T-helper 1 cell treated with Interleukin-12 subunit alpha and Interleukin-12 subunit beta and Interleukin-4 antibody, amounts not matched to agents 30 μg/mL and 1 μg/mL, for 36 hours (primary cell): ENCODE measurements around the gene GUCY1A1.
A peak's percentile ranks its signal among the peaks of the same experiment; 100 is the strongest.

Source experiments
- H3K27ac Mint-ChIP-seq: one replicate; pipeline ENCODE4 v1.8.0; 2021; ENCODE audit warnings: mild to moderate bottlenecking, mixed read lengths
- H3K27me3 Mint-ChIP-seq: one replicate; pipeline ENCODE4 v1.8.0; 2021; ENCODE audit warnings: low read depth, mixed read lengths
- H3K36me3 Mint-ChIP-seq: one replicate; pipeline ENCODE4 v1.8.0; 2021; ENCODE audit warnings: low read depth, mixed read lengths
- H3K4me1 Mint-ChIP-seq: one replicate; pipeline ENCODE4 v1.8.0; 2021; ENCODE audit warnings: low read depth, mixed read lengths
- H3K4me3 Mint-ChIP-seq: one replicate; pipeline ENCODE4 v1.8.0; 2021; ENCODE audit warnings: mild to moderate bottlenecking, moderate library complexity, mixed read lengths
- H3K9me3 Mint-ChIP-seq: one replicate; pipeline ENCODE4 v1.8.0; 2021; ENCODE audit warnings: mixed read lengths

The GUCY1A1 gene, protein sequence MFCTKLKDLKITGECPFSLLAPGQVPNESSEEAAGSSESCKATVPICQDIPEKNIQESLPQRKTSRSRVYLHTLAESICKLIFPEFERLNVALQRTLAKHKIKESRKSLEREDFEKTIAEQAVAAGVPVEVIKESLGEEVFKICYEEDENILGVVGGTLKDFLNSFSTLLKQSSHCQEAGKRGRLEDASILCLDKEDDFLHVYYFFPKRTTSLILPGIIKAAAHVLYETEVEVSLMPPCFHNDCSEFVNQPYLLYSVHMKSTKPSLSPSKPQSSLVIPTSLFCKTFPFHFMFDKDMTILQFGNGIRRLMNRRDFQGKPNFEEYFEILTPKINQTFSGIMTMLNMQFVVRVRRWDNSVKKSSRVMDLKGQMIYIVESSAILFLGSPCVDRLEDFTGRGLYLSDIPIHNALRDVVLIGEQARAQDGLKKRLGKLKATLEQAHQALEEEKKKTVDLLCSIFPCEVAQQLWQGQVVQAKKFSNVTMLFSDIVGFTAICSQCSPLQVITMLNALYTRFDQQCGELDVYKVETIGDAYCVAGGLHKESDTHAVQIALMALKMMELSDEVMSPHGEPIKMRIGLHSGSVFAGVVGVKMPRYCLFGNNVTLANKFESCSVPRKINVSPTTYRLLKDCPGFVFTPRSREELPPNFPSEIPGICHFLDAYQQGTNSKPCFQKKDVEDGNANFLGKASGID

DNA sequence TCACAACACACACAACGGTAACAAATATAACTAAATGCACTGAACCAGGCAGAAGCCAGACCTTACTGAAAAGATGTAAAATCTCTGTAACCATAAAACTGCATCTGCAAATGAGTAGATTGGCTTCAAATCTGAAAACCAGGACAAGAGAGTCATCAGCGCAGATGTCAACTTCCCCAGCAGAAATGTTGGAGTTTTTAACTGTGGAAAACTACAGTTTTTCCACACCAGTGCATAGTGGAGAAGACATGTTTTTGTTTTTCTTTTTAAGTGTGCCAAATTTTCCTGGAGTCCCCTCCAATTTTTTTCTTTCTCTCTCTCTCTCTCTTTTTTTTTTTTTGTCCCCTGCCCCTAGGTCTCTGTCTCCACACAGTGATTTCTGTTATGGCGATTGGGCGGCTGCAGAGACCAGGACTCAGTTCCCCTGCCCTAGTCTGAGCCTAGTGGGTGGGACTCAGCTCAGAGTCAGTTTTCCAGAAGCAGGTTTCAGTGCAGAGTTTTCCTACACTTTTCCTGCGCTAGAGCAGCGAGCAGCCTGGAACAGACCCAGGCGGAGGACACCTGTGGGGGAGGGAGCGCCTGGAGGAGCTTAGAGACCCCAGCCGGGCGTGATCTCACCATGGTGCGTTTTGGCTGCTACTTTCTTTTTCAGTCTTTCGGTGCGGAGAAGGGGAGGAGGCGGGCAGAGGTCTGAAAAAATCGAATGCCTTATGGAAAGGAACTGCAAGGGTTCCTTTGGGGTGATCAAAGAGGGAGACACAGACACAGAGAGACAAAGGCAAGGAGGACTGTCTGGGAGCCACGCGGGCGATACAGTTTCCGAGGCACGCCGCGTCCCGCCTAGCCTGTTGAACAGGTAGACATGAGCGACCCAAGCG, at the start of gene GUCY1A1:
Gene GUCY1A1, plus strand, starts transcription at position 505 of the 878 bp plus-strand sequence. CDS start 30,020 bp downstream, outside the sequence.
- Mint-ChIP-seq H3K27ac (no peak within 1 kb of the TSS), H3K4me1 (peaks cover 7% of the 10 kb centered on the region), H3K27me3 (peaks cover 79% of the 10 kb centered on the region), H3K36me3 (no peaks in the 10 kb centered on the region), H3K4me3 (peak within 1 kb of the TSS; percentile 94), H3K9me3 (no peaks in the 10 kb centered on the region)

DNA sequence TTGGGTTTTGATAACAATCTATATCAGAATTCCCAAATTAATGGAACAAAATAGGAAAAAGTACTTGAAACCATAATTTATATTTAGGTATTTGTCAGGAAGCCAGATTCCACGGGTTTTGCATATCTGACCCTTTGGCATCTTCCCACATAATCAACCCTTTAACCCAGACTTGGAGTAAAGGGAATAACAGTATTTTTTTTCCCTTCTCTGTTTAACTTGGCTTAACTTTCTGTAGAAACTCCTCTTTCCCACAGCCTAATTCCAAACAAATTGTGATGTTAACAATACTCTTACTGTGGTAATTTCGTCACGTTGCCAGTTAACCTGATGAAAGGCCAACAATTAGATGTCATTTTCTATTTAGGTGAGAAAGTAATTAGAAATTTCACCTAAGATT, 49.4 kb upstream of the GUCY1A1 start:
- Mint-ChIP-seq H3K9me3 (no peaks in the 10 kb centered on the region), H3K27me3 (peaks cover 11% of the 10 kb centered on the region), H3K4me1 (no peaks in the 10 kb centered on the region), H3K36me3 (no peaks in the 10 kb centered on the region), H3K27ac (no peak overlapping the region), H3K4me3 (no peak overlapping the region)

DNA sequence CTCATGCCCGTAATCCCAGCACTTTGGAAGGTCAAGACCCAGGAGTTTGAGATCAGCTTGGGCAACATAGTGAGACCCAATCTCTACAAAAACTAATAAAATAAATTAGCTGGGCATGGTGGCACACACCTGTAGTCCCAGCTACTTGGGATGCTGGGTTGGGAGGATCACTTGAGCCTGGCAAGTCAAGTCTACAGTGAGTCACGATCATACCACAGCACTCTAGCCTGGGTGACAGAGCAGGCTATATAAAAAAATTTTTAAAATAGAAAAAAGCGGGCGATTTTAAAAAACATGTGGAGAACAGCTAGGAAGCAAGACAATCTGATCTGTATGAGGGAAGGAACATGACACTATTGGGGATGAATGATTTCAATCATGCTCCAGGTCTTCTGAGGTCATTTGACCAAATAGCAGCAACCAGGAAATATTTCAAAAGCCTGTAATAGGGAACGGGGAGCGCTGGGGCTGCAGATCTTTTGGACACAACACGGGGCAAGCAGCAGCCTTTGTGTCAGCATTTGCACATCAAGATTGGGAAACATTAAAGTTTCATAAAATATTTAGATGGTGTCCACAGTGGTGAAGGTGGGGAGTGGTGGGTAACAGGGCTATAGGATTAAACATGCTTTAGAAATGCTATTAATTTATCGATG, 48.3 kb upstream of the GUCY1A1 start:
- no peaks in the 10 kb centered on the region for H3K36me3 Mint-ChIP-seq
- no peaks in the 10 kb centered on the region for H3K4me1 Mint-ChIP-seq
- no peak overlapping the region for H3K27ac Mint-ChIP-seq
- no peak overlapping the region for H3K4me3 Mint-ChIP-seq
- H3K27me3 Mint-ChIP-seq, result peaks cover 15% of the 10 kb centered on the region
- H3K9me3 Mint-ChIP-seq, result no peaks in the 10 kb centered on the region

DNA sequence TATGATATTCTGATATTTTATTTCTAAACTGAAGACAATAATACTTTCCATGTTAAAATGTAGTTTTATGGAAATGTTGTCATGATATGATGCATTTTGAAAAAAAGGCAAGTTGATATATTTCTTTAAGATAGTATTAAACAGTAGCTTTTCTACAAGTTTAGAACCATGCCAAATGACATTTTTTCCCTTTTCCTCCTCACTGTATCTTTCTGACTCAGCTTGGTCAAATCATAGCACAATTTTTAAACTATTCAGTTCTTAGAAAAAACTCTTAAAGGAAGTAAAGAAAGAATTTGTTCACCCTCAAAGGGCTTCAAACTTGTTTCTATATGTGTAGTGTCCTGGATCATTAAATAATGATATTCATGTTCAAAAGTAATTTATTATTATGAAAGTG, 46.0 kb upstream of the GUCY1A1 start:
- Mint-ChIP-seq H3K27me3 (peaks cover 9% of the 10 kb centered on the region), H3K4me1 (no peaks in the 10 kb centered on the region), H3K36me3 (no peaks in the 10 kb centered on the region)

DNA sequence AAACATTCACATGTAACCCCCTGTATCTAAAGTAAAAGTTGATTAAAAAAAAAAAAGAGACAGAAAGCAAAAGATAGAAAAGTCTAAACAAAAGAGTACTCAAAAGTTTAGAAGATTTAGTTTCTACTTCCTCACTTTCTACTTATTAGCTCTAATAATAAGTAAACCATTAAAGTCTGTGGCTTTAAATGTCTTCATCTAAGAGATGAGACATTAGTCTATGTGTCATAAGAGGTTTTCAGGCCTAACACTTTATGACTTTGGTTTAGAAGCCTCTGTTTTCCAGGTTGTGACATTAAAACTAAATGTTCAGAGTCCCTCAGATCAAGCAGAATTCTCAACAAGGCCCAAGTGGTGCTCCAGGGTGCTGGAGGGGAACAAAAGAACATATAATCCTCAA, 42.2 kb upstream of the GUCY1A1 start:
- Mint-ChIP-seq H3K9me3 (no peaks in the 10 kb centered on the region), H3K4me3 (no peak overlapping the region), H3K27me3 (peaks cover 3% of the 10 kb centered on the region), H3K4me1 (no peaks in the 10 kb centered on the region), H3K27ac (no peak overlapping the region), H3K36me3 (no peaks in the 10 kb centered on the region)

More for the DNA sequence above, 46.0 kb upstream of the GUCY1A1 start:
- no peaks in the 10 kb centered on the region for H3K9me3 Mint-ChIP-seq
- no peak overlapping the region for H3K27ac Mint-ChIP-seq
- no peak overlapping the region for H3K4me3 Mint-ChIP-seq

DNA sequence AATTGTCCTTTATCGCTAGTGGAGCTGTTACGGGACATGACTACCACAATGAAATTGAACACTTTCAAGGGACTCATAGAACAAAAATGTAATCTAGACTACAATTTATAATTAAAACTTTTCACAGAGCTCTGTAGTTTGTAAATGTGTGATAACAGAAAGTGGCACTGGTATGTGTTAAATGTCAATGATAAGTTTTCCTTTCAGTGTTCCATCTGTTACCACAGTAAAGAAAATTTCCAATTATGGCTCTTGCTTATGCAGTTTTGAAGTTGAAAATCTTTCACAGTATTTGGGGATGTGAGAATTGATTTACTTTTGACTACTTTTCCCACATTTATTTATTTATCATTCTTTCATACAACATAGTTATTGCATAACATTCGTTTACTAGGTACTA, 40.1 kb upstream of the GUCY1A1 start:
- peaks cover 3% of the 10 kb centered on the region for H3K27me3 Mint-ChIP-seq
- H3K27ac Mint-ChIP-seq, result no peak overlapping the region
- H3K9me3 Mint-ChIP-seq, result no peaks in the 10 kb centered on the region
- H3K4me1 Mint-ChIP-seq, result peaks cover 2% of the 10 kb centered on the region
- no peak overlapping the region for H3K4me3 Mint-ChIP-seq
- H3K36me3 Mint-ChIP-seq, result no peaks in the 10 kb centered on the region

DNA sequence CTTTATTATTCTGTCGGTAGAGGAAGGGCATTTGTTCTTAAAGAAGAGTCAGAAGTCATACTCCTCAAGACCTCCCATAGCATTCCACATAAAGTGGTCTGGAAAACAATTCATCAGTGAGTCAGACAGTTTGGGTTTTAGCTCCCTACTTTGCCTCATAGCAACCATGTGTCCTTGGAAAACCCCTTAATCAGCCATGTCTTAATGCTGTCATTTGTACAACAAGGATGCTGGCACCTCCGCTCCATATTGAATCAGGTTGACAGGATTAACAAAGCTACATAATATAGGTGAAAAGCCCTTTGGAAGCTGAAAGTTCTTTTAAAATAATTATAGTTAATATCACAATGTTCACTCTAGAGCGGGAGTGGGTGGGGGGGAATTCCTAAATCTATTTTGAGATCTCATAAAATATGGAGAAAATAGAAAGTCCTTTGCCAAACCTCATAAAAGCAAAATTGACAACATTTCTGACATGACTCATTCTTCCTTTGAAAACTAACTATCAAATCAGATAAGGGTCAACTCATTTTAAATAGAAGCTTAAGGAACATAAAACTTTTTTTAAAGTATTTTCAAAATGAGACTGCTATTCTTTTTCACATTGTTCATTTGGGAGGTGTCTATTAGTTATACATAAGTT, 37.3 kb upstream of the GUCY1A1 start:
- H3K9me3 Mint-ChIP-seq, result no peaks in the 10 kb centered on the region
- no peak overlapping the region for H3K4me3 Mint-ChIP-seq
- no peaks in the 10 kb centered on the region for H3K36me3 Mint-ChIP-seq
- no peak overlapping the region for H3K27ac Mint-ChIP-seq
- peaks cover 4% of the 10 kb centered on the region for H3K4me1 Mint-ChIP-seq
- H3K27me3 Mint-ChIP-seq, result no peaks in the 10 kb centered on the region

DNA sequence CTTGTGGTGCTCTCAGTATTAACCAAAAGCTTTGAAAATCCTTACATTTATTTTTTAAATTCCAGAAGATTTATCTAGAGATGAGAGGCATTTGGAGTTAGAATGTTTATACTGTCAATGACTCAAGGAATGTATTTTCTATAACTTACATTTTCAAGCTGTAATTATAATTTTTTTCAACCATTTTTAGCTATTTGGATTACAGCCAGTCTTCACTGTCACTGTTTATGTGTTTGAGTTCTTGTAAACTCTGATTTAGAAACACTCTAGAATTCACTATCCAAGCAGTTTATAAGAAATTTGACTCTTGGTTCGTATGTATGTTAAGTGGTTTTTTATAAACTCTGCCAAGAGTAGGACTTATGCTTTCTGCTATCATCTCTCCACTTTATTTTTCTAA, 36.7 kb upstream of the GUCY1A1 start:
- Mint-ChIP-seq H3K4me3 (no peak overlapping the region), H3K27ac (no peak overlapping the region), H3K36me3 (no peaks in the 10 kb centered on the region), H3K4me1 (peaks cover 4% of the 10 kb centered on the region), H3K27me3 (no peaks in the 10 kb centered on the region), H3K9me3 (no peaks in the 10 kb centered on the region)

DNA sequence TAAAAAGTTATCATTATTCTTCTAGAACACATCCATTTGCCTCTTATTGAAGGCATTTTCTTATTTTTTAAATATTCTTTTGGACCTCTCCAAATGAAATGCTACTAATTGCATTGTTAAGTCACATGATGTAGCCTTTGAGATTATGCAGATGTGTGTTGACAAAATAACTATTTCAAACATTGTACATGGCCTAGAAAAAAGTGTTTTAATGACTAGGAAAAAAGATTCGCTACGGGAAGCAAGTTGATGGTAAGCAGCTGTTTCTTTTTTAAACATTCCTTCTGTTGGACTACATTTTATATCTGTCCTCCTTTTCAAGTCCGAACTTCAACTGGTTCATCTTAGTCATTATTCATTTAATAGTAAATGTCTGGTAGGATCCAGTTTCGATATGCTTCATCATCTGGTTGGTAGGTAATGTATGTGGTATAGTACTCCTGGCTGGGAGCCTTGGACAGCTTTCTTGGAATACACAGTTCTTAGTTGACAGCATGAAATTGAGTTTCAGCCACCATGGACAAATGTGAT, 34.3 kb upstream of the GUCY1A1 start:
- H3K27me3 Mint-ChIP-seq, result no peaks in the 10 kb centered on the region
- peaks cover 4% of the 10 kb centered on the region for H3K4me1 Mint-ChIP-seq
- no peaks in the 10 kb centered on the region for H3K36me3 Mint-ChIP-seq
- H3K9me3 Mint-ChIP-seq, result no peaks in the 10 kb centered on the region
- H3K4me3 Mint-ChIP-seq, result no peak overlapping the region
- H3K27ac Mint-ChIP-seq, result no peak overlapping the region

DNA sequence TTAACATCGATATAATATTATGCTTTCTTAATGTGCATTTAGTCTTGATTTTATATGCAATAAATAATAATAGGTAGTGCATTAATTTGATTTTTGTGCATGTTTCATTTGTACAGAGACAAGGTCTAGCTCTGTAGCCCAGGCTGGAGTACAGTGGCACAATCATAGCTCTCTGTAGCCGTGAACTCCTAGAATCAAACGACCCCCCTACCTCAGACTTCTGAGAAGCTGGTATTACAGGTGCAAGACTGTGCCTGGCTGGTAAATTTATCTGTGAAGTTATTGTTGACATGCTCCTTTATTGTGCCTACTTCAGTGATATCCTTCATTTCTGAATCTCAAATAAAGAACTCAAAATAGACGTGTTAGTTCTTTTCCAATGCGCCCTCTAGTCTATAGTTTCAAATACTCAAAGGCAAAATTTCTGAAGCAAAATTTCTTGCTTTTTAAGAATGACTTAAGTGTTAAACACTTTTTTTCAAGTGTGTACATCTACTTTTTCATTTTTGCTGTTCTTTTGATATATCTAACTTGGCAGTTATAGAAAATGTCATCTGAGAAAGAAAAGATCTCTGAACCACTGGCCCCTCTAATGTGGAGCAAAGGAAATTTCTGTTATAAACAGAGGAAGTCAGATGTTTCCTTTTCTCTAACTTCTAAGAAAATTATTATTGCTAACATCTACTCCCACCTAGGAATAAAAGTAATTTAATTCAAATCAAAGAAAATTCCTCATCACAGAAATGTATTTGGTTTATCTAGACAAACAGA, 28.3 kb upstream of the GUCY1A1 start:
- H3K4me3 Mint-ChIP-seq, result no peak overlapping the region
- peaks cover 13% of the 10 kb centered on the region for H3K4me1 Mint-ChIP-seq
- H3K9me3 Mint-ChIP-seq, result no peaks in the 10 kb centered on the region
- no peaks in the 10 kb centered on the region for H3K36me3 Mint-ChIP-seq
- no peaks in the 10 kb centered on the region for H3K27me3 Mint-ChIP-seq
- H3K27ac Mint-ChIP-seq, result no peak overlapping the region

DNA sequence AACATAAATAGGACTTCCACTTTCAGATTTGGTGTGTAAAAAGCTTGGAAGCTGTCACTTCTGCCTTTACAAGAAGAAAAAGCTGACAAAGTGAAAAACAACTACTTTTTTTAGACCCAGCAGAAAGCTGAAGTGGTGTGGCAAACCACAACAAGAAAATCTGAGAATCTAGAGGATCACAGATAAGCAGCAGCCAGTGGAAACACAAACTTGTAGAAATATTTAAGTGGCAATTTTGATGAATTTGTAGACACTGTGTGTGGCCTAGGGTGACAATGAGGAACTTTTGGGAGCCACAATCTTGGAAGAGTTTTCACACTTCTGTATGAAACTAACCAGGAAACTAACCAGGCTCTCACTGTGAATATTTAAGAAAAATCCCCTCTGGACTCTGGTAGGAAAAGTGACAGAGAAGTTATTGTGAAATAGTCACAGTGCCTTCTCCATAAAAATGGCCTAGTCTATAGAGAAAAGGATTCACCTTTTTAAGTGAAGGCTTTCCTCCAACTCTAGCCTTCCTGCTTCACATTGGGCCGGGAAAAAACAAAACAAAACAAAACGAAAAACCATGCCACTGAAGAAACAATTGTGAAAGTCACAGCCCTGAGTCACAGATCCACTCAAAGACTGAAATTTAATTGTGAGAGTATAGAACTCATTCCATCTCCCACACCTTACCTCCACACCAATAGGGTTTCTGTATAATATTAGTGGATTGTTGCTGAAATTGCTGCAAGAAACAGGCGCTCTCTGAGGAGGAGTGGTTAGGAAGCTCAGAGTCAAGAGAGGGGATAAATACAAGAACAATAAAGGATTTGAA, 26.7 kb upstream of the GUCY1A1 start:
- Mint-ChIP-seq H3K4me1 (peaks cover 13% of the 10 kb centered on the region), H3K27ac (peak overlapping the region; percentile 32), H3K36me3 (no peaks in the 10 kb centered on the region), H3K9me3 (no peaks in the 10 kb centered on the region), H3K4me3 (peak overlapping the region; percentile 16), H3K27me3 (peaks cover 5% of the 10 kb centered on the region)

DNA sequence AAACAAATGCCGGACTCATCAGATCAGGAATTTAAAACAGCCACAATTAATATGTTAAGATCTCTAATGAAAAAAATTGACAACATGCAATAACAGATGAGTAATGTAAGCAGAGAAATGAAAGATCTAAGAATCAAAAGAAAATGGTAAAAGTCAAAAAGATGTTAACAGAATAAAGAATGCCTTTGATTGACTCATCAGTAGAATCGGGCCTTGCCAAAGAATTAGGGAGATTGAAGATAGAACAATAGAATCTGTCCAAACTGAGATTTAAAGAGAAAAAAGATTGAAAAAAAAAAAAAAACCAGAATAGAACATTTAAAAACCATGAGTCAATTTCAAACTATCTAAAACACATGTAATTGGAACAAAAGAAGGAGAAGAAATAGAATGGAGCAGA, 25.9 kb upstream of the GUCY1A1 start:
- H3K27me3 Mint-ChIP-seq, result peaks cover 5% of the 10 kb centered on the region

More for the DNA sequence above, 25.9 kb upstream of the GUCY1A1 start:
- Mint-ChIP-seq H3K4me1 (peaks cover 13% of the 10 kb centered on the region), H3K9me3 (no peaks in the 10 kb centered on the region), H3K4me3 (no peak overlapping the region), H3K27ac (no peak overlapping the region), H3K36me3 (no peaks in the 10 kb centered on the region)
